Psoas muscle (tissue), 8 donors: ENCODE measurements around the gene PRDX2. TPM values are rescaled to one million over a fixed set of nuclear protein-coding genes. Genes with fewer than 3 reads are reported as not detected.
A peak's percentile ranks its signal among the peaks of the same experiment; 100 is the strongest.

Experiments
- ATAC-seq, 4 donors: fragments of 200-7000 bp; cut with Tn5 transposase; one replicate each; pipeline ENCODE4 v1.9.1; 2020; ENCODE audit warnings: moderate library complexity in 3 of 4, mild to moderate bottlenecking in 2 of 4
- DNase-seq, 2 donors: peaks; one replicate each; pipeline ENCODE4 v3.0.0-alpha.2; 2020
- H3K27ac ChIP-seq: fragments of 200-600 bp; one replicate; pipeline ENCODE4 v1.8.0; 2022
- H3K27me3 ChIP-seq, 3 donors: fragments of 200-600 bp in 1 of 3; one replicate each; pipeline versions ENCODE4 v1.6.1 to v1.8.0; 2013 to 2022; ENCODE audit warnings: low read length in 2 of 3, mild to moderate bottlenecking in 2 of 3, moderate library complexity in 1 of 3; ENCODE audit not compliant: insufficient read depth in 3 of 3
- H3K36me3 ChIP-seq, 2 donors: fragments of 200-600 bp in 1 of 2; one replicate each; pipeline versions ENCODE4 v1.6.1 to v1.8.0; 2013 to 2022; ENCODE audit warnings: low read depth in 1 of 2, mild to moderate bottlenecking in 1 of 2, moderate library complexity in 1 of 2; ENCODE audit not compliant: insufficient read depth in 1 of 2
- H3K4me1 ChIP-seq: fragments of 200-600 bp; one replicate; pipeline ENCODE4 v1.8.0; 2022
- H3K4me3 ChIP-seq: fragments of 200-600 bp; one replicate; pipeline ENCODE4 v1.8.0; 2022; ENCODE audit warnings: mild to moderate bottlenecking
- H3K9me3 ChIP-seq: fragments of 200-600 bp; one replicate; pipeline ENCODE4 v1.8.0; 2022
- WGBS, 3 donors: extraction: QIAGEN DNeasy Blood & Tissue Kit; methylation state at CpG; one replicate each; pipeline versions ENCODE4 v1.1.6 to v1.1.7; 2013; 5-methylcytosine and 5-hydroxymethylcytosine counted together
- intact Hi-C, 2 donors: fragments of 100-400 bp; cut with DNase I; formaldehyde crosslinking; loops; one replicate each; pipeline versions ENCODE4 v1.11.0 to v1.14.2; 2022
- polyA plus RNA-seq, 3 donors: library from polyadenylated mRNA; stranded (reverse); fragments of 200-250 nt; gene quantifications; one replicate each; pipeline ENCODE4 v1.2.3, GENCODE V29; 2013
- total RNA-seq, 4 donors: library from RNA; stranded (reverse); fragmentation: NEBNext Ultra II Directional in 2 of 4; extraction: Animal tissue kit (Norgen Biotek cat#: 25700) in 2 of 4; gene quantifications; one replicate each; pipeline versions ENCODE4 v1.2.1 to v1.2.4, GENCODE V29; 2021 to 2023
- TF ChIP-seq, protein P1 (sequence below): fragments of 200-600 bp; IDR thresholded peaks from one replicate; pipeline ENCODE4 v1.8.0; 2022; ENCODE audit warnings: antibody characterized with exemption
- donor health status: healthy with polysubstance abuse.
- donor health status: DM: no; HTN: no; CAD: no; lungs with moderate emphysema.
- donor health status: Bipolar disorder and iron deficiency.
- donor health status: healthy.
- donor health status: DM: yes; HTN: yes; CAD: no.
- donor health status: DM: no; HTN: no; CAD: no.
- donor health status: DM: no; HTN: no; CAD: no.
- donor health status: DM: yes; HTN: yes; CAD: no.

The PRDX2 gene
- total and polyA plus RNA-seq, 7 donors = 273 to 535 (median 396) TPM

DNA sequence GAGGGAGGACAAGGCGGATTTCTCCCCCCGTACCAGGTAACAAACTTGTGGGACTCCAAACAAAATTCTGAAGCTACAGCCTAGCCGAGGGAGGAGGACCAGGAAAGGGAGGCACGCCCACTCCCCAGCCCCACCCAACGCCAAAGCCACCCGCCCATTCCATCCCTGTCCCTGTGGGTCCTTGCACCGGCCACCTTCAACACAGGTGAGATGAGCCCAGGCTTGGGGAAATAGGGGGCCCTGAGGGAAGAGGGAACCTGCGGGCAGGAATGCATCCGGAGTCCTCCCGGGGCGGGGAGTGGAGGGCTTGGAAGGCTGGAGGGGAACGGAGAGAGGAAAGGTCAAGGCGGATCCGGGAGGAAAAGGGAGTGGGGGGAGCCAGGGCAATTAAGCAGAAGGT is 50.0 kb downstream of the PRDX2 start, which contains the start of gene BEST2:
Gene BEST2, plus strand, starts transcription at position 157 of the 400 bp plus-strand sequence. CDS start 802 bp downstream, outside the sequence.
- Histone ChIP-seq H3K4me3 (no peak within 1 kb of the TSS), H3K4me1 (no peaks in the 10 kb centered on the region), H3K36me3 (peaks cover 11 to 15% of the 10 kb centered on the region in 2 donors), H3K9me3 (no peaks in the 10 kb centered on the region), H3K27ac (no peak within 1 kb of the TSS), H3K27me3 (peaks cover 0 to 30% (median 17%) of the 10 kb centered on the region in 3 donors)
- intact Hi-C loops = no loop called here
- TF ChIP-seq, protein P1, sequence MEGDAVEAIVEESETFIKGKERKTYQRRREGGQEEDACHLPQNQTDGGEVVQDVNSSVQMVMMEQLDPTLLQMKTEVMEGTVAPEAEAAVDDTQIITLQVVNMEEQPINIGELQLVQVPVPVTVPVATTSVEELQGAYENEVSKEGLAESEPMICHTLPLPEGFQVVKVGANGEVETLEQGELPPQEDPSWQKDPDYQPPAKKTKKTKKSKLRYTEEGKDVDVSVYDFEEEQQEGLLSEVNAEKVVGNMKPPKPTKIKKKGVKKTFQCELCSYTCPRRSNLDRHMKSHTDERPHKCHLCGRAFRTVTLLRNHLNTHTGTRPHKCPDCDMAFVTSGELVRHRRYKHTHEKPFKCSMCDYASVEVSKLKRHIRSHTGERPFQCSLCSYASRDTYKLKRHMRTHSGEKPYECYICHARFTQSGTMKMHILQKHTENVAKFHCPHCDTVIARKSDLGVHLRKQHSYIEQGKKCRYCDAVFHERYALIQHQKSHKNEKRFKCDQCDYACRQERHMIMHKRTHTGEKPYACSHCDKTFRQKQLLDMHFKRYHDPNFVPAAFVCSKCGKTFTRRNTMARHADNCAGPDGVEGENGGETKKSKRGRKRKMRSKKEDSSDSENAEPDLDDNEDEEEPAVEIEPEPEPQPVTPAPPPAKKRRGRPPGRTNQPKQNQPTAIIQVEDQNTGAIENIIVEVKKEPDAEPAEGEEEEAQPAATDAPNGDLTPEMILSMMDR = no peak
- 49 to 63% (median 52%) methylated on average over 14 of the region's 14 CpGs for WGBS, 3 donors
- DNase-seq (no peak), ATAC-seq (no peak)

DNA sequence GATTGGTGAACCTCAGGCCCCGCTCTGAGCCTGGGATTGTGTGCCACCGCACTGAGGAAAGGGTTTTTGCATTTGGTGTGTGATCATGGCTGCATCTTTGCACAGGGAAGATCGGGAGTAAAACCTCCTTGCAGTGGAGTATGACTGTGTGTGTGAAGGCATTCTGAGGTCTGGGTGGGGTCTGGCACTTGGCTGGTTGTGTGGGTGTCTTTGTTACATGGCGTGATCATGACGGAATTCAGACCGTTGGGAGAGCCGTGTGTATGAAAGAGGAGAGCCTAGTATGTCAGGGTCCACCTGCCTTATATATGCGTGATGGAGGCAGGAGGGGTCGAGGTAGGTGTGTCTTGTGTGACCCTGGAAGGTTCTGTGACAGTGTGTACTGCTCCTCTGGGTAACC is 50.7 kb downstream of the PRDX2 start:
- ATAC-seq (no peak), DNase-seq (no peak)
- Histone ChIP-seq H3K4me3 (no peak overlapping the region), H3K36me3 (peaks cover 14 to 23% of the 10 kb centered on the region in 2 donors), H3K27ac (no peak overlapping the region), H3K27me3 (peaks cover 0 to 30% (median 17%) of the 10 kb centered on the region in 3 donors), H3K9me3 (no peaks in the 10 kb centered on the region), H3K4me1 (no peaks in the 10 kb centered on the region)
- intact Hi-C loops = no loop called here
- WGBS, 3 donors = 44 to 53% (median 50%) methylated on average over 9 of the region's 9 CpGs
- TF ChIP-seq, protein P1 = no peak

DNA sequence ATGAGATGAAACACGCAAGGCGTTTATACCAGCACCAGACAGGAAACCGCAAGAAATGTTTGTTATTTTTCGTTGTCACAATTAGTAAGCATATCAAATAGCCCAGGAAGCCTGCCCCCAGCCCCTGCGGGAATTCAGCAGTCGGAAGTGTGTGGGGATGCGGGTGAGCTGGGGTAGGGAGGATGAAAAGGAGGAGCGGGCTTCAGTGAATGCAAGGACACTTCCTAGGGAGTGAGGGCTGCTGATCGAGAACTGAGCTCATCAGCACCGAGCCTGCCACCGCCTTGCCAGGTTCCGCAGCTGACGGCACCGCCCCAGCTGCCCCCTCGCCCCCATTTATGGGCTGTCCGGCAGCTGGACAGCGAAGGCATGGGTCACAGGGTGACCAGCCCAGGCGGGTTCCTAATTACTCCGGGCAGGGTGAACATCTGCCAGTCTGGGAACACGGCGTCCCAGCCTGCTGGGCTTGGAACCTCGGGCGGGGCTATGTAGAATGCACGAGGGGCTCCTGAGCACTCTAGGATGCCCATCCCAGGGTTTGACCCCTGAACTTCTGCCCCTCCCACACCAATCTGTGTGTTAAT is 51.6 kb downstream of the PRDX2 start:
- Histone ChIP-seq H3K27ac (no peak overlapping the region), H3K4me1 (no peaks in the 10 kb centered on the region), H3K27me3 (peaks cover 0 to 30% (median 17%) of the 10 kb centered on the region in 3 donors), H3K36me3 (peaks cover 14 to 32% of the 10 kb centered on the region in 2 donors), H3K4me3 (no peak overlapping the region), H3K9me3 (no peaks in the 10 kb centered on the region)
- DNase-seq (no peak), ATAC-seq (peak in 3 of 4 donors; percentile 31 to 57 (median 46))
- TF ChIP-seq, protein P1 = no peak
- 12 to 17% (median 14%) methylated on average over 24 of the region's 24 CpGs for WGBS, 3 donors
- intact Hi-C loops = no loop called here

DNA sequence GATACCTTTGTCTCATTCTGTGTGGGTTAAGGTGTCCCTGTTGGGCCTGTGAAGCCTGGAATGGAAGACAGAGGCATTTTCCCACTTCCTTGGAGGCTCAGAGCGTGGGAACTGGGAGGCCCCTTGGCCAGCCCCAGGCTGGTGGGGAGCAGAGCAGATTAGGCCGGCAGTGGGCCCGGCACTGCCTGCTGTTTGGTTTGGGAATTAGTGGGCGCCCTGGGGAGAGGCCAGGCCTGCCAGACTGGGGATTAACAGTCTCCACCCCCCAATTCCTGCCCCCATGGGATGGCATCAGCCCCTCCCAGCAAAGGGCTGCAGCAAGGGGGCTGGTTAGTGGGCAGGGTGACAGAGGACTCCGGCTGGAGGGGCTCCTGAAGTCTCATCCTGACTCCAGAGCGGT is 53.1 kb downstream of the PRDX2 start:
- Histone ChIP-seq H3K4me1 (no peaks in the 10 kb centered on the region), H3K27ac (no peak overlapping the region), H3K36me3 (peaks cover 17 to 43% of the 10 kb centered on the region in 2 donors), H3K9me3 (no peaks in the 10 kb centered on the region), H3K27me3 (peaks cover 0 to 26% (median 13%) of the 10 kb centered on the region in 3 donors), H3K4me3 (no peak overlapping the region)
- DNase-seq (no peak), ATAC-seq (no peak)
- intact Hi-C loops = no loop called here
- TF ChIP-seq, protein P1 = no peak
- 74 to 79% (median 77%) methylated on average over 5 to 6 of the region's 6 CpGs for WGBS, 3 donors

Other genes starting within 250 kb of the PRDX2 start
- 1 to 10 TPM; 1.6 to 4.9 (median 2.9) TPM for gene ZNF490, start 191.0 kb downstream of the PRDX2 start, total RNA-seq
- gene ZNF490, start 191.0 kb downstream of the PRDX2 start, polyA plus RNA-seq = 1 to 10 TPM in 1 of 3 donors, under 1 TPM in 2; 0.17 to 1.8 (median 0.27) TPM
- gene ZNF791, start 190.9 kb downstream of the PRDX2 start, total RNA-seq = 10 to 100 TPM in 2 of 4 donors, 1 to 10 TPM in 2; 8.7 to 18.9 (median 10.9) TPM
- 1 to 10 TPM; 4.1 to 8.8 (median 4.3) TPM for gene ZNF791, start 190.9 kb downstream of the PRDX2 start, polyA plus RNA-seq
- gene MAN2B1, start 135.1 kb downstream of the PRDX2 start, total RNA-seq = 10 to 100 TPM; 14.6 to 20.5 (median 16.2) TPM
- gene MAN2B1, start 135.1 kb downstream of the PRDX2 start, polyA plus RNA-seq = 10 to 100 TPM in 2 of 3 donors, 1 to 10 TPM in 1; 9.6 to 17.8 (median 14.1) TPM
- 1 to 10 TPM; 1.8 to 5.8 (median 3.7) TPM for gene WDR83, start 135.0 kb downstream of the PRDX2 start, total RNA-seq
- 1 to 10 TPM; 3.8 to 9.1 (median 5.8) TPM for gene WDR83, start 135.0 kb downstream of the PRDX2 start, polyA plus RNA-seq
- gene DHPS, start 119.9 kb downstream of the PRDX2 start, total RNA-seq = 10 to 100 TPM; 75.6 to 86.7 (median 82.9) TPM
- gene DHPS, start 119.9 kb downstream of the PRDX2 start, polyA plus RNA-seq = 10 to 100 TPM; 70.0 to 84.2 (median 83.8) TPM
- not detected for gene GNG14, start 113.8 kb downstream of the PRDX2 start, total RNA-seq
- not detected for gene GNG14, start 113.8 kb downstream of the PRDX2 start, polyA plus RNA-seq
- 1 to 10 TPM; 1.2 to 2.2 (median 1.6) TPM for gene FBXW9, start 105.2 kb downstream of the PRDX2 start, total RNA-seq
- gene FBXW9, start 105.2 kb downstream of the PRDX2 start, polyA plus RNA-seq = 1 to 10 TPM; 4.1 to 9.2 (median 4.4) TPM
- 10 to 100 TPM; 29.0 to 48.1 (median 37.3) TPM for gene TNPO2, start 77.9 kb downstream of the PRDX2 start, total RNA-seq
- 10 to 100 TPM; 17.4 to 31.2 (median 28.6) TPM for gene TNPO2, start 77.9 kb downstream of the PRDX2 start, polyA plus RNA-seq
- gene TRIR, start 67.1 kb downstream of the PRDX2 start, total RNA-seq = 100 to 1,000 TPM in 3 of 4 donors, 10 to 100 TPM in 1; 78.6 to 124 (median 108) TPM
- 100 to 1,000 TPM; 183 to 309 (median 187) TPM for gene TRIR, start 67.1 kb downstream of the PRDX2 start, polyA plus RNA-seq
- 10 to 100 TPM; 43.0 to 52.8 (median 51.0) TPM for gene GET3, start 64.3 kb downstream of the PRDX2 start, total RNA-seq
- gene GET3, start 64.3 kb downstream of the PRDX2 start, polyA plus RNA-seq = 100 to 1,000 TPM in 1 of 3 donors, 10 to 100 TPM in 2; 75.6 to 135 (median 98.5) TPM
- not detected for gene BEST2, start 50.0 kb downstream of the PRDX2 start, total RNA-seq
- gene BEST2, start 50.0 kb downstream of the PRDX2 start, polyA plus RNA-seq = under 1 TPM; 0.04 to 0.37 (median 0.08) TPM
- gene HOOK2, start 26.2 kb downstream of the PRDX2 start, total RNA-seq = 10 to 100 TPM; 20.3 to 33.0 (median 23.8) TPM
- 10 to 100 TPM; 11.3 to 21.7 (median 19.0) TPM for gene HOOK2, start 26.2 kb downstream of the PRDX2 start, polyA plus RNA-seq
- gene JUNB, start 10.3 kb downstream of the PRDX2 start, total RNA-seq = 100 to 1,000 TPM in 2 of 4 donors, 10 to 100 TPM in 2; 29.2 to 217 (median 73.6) TPM
- gene JUNB, start 10.3 kb downstream of the PRDX2 start, polyA plus RNA-seq = 100 to 1,000 TPM in 1 of 3 donors, 10 to 100 TPM in 2; 25.1 to 145 (median 31.9) TPM
- 1 to 10 TPM in 3 of 4 donors, under 1 TPM in 1; 0.92 to 3.2 (median 2.0) TPM for gene THSD8, start 269 bp upstream of the PRDX2 start, total RNA-seq
- gene THSD8, start 269 bp upstream of the PRDX2 start, polyA plus RNA-seq = 1 to 10 TPM; 1.9 to 2.5 (median 2.0) TPM
- 1 to 10 TPM; 2.4 to 5.0 (median 3.0) TPM for gene RNASEH2A, start 4.8 kb upstream of the PRDX2 start, total RNA-seq
- gene RNASEH2A, start 4.8 kb upstream of the PRDX2 start, polyA plus RNA-seq = 1 to 10 TPM; 3.6 to 9.0 (median 8.6) TPM
- not detected for gene RTBDN, start 32.8 kb upstream of the PRDX2 start, total RNA-seq
- under 1 TPM in 1 of 3 donors, not detected in 2; 0.05 TPM for gene RTBDN, start 32.8 kb upstream of the PRDX2 start, polyA plus RNA-seq
- not detected for gene MAST1, start 36.7 kb upstream of the PRDX2 start, total RNA-seq
- under 1 TPM; 0.09 to 0.13 (median 0.10) TPM for gene MAST1, start 36.7 kb upstream of the PRDX2 start, polyA plus RNA-seq
- gene DNASE2, start 79.6 kb upstream of the PRDX2 start, total RNA-seq = 10 to 100 TPM in 2 of 4 donors, 1 to 10 TPM in 2; 5.5 to 23.0 (median 13.1) TPM
- gene DNASE2, start 79.6 kb upstream of the PRDX2 start, polyA plus RNA-seq = 10 to 100 TPM in 1 of 3 donors, 1 to 10 TPM in 2; 5.9 to 14.8 (median 7.5) TPM
- under 1 TPM in 2 of 4 donors, not detected in 2; 0.34 to 0.37 TPM for gene KLF1, start 85.4 kb upstream of the PRDX2 start, total RNA-seq
- gene KLF1, start 85.4 kb upstream of the PRDX2 start, polyA plus RNA-seq = under 1 TPM in 1 of 3 donors, not detected in 2; 0.18 TPM
- 10 to 100 TPM; 18.9 to 45.2 (median 31.2) TPM for gene GCDH, start 89.4 kb upstream of the PRDX2 start, total RNA-seq
- 10 to 100 TPM; 21.1 to 28.8 (median 21.9) TPM for gene GCDH, start 89.4 kb upstream of the PRDX2 start, polyA plus RNA-seq
- gene SYCE2, start 117.5 kb upstream of the PRDX2 start, total RNA-seq = not detected
- gene SYCE2, start 117.5 kb upstream of the PRDX2 start, polyA plus RNA-seq = under 1 TPM in 1 of 3 donors, not detected in 2; 0.05 TPM
- gene FARSA, start 131.9 kb upstream of the PRDX2 start, total RNA-seq = 10 to 100 TPM; 45.9 to 65.1 (median 59.1) TPM
- 100 to 1,000 TPM in 1 of 3 donors, 10 to 100 TPM in 2; 61.6 to 161 (median 93.3) TPM for gene FARSA, start 131.9 kb upstream of the PRDX2 start, polyA plus RNA-seq
- gene CALR, start 136.8 kb upstream of the PRDX2 start, total RNA-seq = 100 to 1,000 TPM; 124 to 219 (median 175) TPM
- 100 to 1,000 TPM; 134 to 273 (median 146) TPM for gene CALR, start 136.8 kb upstream of the PRDX2 start, polyA plus RNA-seq
- gene RAD23A, start 144.1 kb upstream of the PRDX2 start, total RNA-seq = 100 to 1,000 TPM; 424 to 704 (median 500) TPM
- gene RAD23A, start 144.1 kb upstream of the PRDX2 start, polyA plus RNA-seq = 100 to 1,000 TPM; 403 to 801 (median 728) TPM
- gene GADD45GIP1, start 155.4 kb upstream of the PRDX2 start, total RNA-seq = 10 to 100 TPM; 22.4 to 35.6 (median 29.3) TPM
- 100 to 1,000 TPM in 1 of 3 donors, 10 to 100 TPM in 2; 50.6 to 119 (median 62.5) TPM for gene GADD45GIP1, start 155.4 kb upstream of the PRDX2 start, polyA plus RNA-seq
- gene DAND5, start 167.8 kb upstream of the PRDX2 start, total RNA-seq = under 1 TPM in 1 of 4 donors, not detected in 3; 0.26 TPM
- gene DAND5, start 167.8 kb upstream of the PRDX2 start, polyA plus RNA-seq = not detected
- 100 to 1,000 TPM; 220 to 347 (median 268) TPM for gene NFIX, start 193.7 kb upstream of the PRDX2 start, total RNA-seq
- gene NFIX, start 193.7 kb upstream of the PRDX2 start, polyA plus RNA-seq = 100 to 1,000 TPM in 1 of 3 donors, 10 to 100 TPM in 2; 22.2 to 158 (median 43.8) TPM